Chondrocyte (in vitro differentiated cells): ENCODE data around the gene ADRA2C. TPM values are rescaled to one million over a fixed set of nuclear protein-coding genes. Genes with fewer than 3 reads are reported as not detected.
A peak's percentile ranks its signal among the peaks of the same experiment; 100 is the strongest.

Experiments used
- DNase-seq: peaks from one replicate; pipeline ENCODE4 v3.0.0; 2021; ENCODE audit warnings: mixed read lengths, low spot score
- H3K27ac Mint-ChIP-seq: one replicate; pipeline ENCODE4 v1.8.0; 2021; ENCODE audit warnings: mild to moderate bottlenecking, moderate library complexity, mixed read lengths; ENCODE audit not compliant: unreplicated experiment
- H3K27me3 Mint-ChIP-seq: 2 replicates; pipeline ENCODE4 v1.8.0; 2021; ENCODE audit warnings: low read depth, mixed read lengths
- H3K36me3 Mint-ChIP-seq: 2 replicates; pipeline ENCODE4 v1.8.0; 2021; ENCODE audit warnings: low read depth, mixed read lengths
- H3K4me1 Mint-ChIP-seq: 2 replicates; pipeline ENCODE4 v1.8.0; 2021; ENCODE audit warnings: low read depth, mild to moderate bottlenecking, mixed read lengths
- H3K4me3 Mint-ChIP-seq: one replicate; pipeline ENCODE4 v1.8.0; 2021; ENCODE audit warnings: mild to moderate bottlenecking, moderate library complexity, mixed read lengths; ENCODE audit not compliant: unreplicated experiment
- H3K9me3 Mint-ChIP-seq: 2 replicates; pipeline ENCODE4 v1.8.0; 2021; ENCODE audit warnings: low read depth, mixed read lengths
- total RNA-seq: library from RNA; stranded (reverse); gene quantifications from 3 replicates; pipeline ENCODE4 v1.2.1, GENCODE V29; 2021
- TF ChIP-seq, protein P1 (sequence below): fragments of 200-600 bp; sonication (generic); IDR thresholded peaks from 2 replicates; pipeline ENCODE4 v1.5.0; 2021; ENCODE audit warnings: antibody characterized with exemption, mild to moderate bottlenecking, moderate library complexity

Gene ADRA2C
- total RNA-seq, 1 donor from 2014 or later: 1.6 TPM

DNA sequence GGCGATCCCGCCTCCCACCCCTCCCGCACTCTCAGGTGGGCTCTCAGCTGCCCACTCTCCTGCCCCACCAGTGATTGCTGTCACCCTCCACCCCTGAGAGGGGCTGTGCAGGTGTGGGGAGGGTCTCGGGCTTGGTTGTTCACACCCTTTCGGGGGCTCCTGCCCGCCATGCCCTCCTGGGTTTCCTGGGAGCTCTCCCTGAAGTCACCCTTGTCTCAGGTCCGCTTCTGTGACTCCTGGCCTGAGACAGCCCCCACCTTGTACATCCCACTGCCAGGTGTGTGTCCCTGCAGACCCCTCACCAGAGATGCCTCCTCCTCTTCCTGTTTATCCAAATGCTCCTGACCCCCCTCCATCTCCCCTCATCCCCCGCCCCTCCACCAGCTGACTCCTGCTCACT lies 37.8 kb downstream of the ADRA2C start:
- H3K27me3 Mint-ChIP-seq: peaks cover 45% of the 10 kb centered on the region
- TF ChIP-seq, protein P1, sequence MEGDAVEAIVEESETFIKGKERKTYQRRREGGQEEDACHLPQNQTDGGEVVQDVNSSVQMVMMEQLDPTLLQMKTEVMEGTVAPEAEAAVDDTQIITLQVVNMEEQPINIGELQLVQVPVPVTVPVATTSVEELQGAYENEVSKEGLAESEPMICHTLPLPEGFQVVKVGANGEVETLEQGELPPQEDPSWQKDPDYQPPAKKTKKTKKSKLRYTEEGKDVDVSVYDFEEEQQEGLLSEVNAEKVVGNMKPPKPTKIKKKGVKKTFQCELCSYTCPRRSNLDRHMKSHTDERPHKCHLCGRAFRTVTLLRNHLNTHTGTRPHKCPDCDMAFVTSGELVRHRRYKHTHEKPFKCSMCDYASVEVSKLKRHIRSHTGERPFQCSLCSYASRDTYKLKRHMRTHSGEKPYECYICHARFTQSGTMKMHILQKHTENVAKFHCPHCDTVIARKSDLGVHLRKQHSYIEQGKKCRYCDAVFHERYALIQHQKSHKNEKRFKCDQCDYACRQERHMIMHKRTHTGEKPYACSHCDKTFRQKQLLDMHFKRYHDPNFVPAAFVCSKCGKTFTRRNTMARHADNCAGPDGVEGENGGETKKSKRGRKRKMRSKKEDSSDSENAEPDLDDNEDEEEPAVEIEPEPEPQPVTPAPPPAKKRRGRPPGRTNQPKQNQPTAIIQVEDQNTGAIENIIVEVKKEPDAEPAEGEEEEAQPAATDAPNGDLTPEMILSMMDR: no peak
- no peak overlapping the region for H3K27ac Mint-ChIP-seq
- peak; percentile 65 for DNase-seq
- no peaks in the 10 kb centered on the region for H3K9me3 Mint-ChIP-seq
- H3K4me3 Mint-ChIP-seq: no peak overlapping the region
- H3K36me3 Mint-ChIP-seq: no peaks in the 10 kb centered on the region
- H3K4me1 Mint-ChIP-seq: no peaks in the 10 kb centered on the region

DNA sequence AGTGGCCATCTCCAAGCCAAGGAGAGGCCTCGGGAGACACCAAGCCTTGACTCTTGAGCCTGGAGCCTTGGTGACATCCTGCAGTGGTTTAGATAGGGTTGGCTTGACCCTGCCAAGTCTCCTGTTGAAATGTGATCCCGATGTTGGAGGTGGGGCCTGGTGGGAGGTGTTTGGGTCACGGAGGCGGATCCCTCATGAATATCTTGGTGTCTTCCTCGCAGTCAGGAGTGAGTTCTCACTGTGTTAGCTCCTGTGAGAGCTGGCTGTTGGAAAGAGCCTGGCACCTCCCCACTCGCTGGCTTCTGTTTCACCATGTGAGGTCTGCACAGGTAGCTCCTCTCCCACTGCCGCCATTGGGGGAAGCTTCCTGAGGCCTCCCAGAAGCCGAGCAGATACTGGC lies 38.8 kb downstream of the ADRA2C start:
- no peaks in the 10 kb centered on the region for H3K4me1 Mint-ChIP-seq

GRCh38 chr4:3805731-3806130 lies 39.5 kb downstream of the ADRA2C start:
- peaks cover 41% of the 10 kb centered on the region for H3K27me3 Mint-ChIP-seq
- H3K27ac Mint-ChIP-seq: no peak overlapping the region
- TF ChIP-seq, protein P1: no peak
- no peaks in the 10 kb centered on the region for H3K9me3 Mint-ChIP-seq
- H3K36me3 Mint-ChIP-seq: no peaks in the 10 kb centered on the region
- no peak overlapping the region for H3K4me3 Mint-ChIP-seq
- H3K4me1 Mint-ChIP-seq: no peaks in the 10 kb centered on the region
- DNase-seq: peak; percentile 92

More for the DNA sequence above, 38.8 kb downstream of the ADRA2C start:
- peak; percentile 54 for DNase-seq
- Mint-ChIP-seq H3K4me3 (no peak overlapping the region), H3K9me3 (no peaks in the 10 kb centered on the region), H3K36me3 (no peaks in the 10 kb centered on the region), H3K27ac (no peak overlapping the region), H3K27me3 (peaks cover 45% of the 10 kb centered on the region)
- TF ChIP-seq, protein P1: no peak

- Mint-ChIP-seq H3K4me3 (no peak overlapping the region), H3K4me1 (no peaks in the 10 kb centered on the region), H3K27me3 (peaks cover 33% of the 10 kb centered on the region), H3K27ac (no peak overlapping the region), H3K36me3 (no peaks in the 10 kb centered on the region), H3K9me3 (no peaks in the 10 kb centered on the region)
- DNase-seq: no peak
- TF ChIP-seq, protein P1: no peak
These were observed 41.1 kb downstream of the ADRA2C start for GRCh38 chr4:3807311-3807710.

DNA sequence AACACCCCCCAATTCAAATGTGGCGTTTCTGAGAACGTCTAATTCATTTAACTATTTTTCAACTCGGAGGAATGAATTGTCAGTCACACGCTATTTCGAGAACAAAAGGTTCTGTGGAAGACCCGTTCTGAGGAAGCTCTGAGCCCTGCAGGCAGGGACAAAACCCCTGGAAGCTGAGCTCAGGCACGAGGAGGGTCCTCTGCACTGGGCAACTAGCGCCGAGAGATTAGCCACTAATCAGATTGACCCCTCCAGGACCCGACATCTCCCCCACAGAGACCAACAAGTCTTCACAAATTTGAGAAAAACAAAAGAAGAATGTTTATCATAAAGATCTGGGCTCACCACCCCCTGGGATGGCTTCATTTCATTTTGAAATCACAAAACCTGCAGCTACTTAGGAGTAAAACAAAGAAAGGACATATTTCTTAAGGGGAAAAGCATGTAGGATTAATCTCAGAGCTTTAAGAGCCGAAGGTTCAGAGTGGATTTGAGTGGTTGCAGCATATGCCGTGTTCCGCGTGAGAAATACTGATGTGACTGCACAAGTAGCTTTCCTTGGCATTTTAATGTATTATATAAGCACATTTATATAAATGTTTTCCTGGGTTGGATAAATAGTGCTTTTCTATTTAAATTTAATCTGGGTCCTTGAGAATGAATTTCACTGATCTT lies 41.8 kb downstream of the ADRA2C start:
- Mint-ChIP-seq H3K27me3 (peaks cover 33% of the 10 kb centered on the region), H3K4me1 (no peaks in the 10 kb centered on the region), H3K4me3 (no peak overlapping the region), H3K9me3 (no peaks in the 10 kb centered on the region), H3K27ac (no peak overlapping the region), H3K36me3 (no peaks in the 10 kb centered on the region)
- peak; percentile 42 for DNase-seq
- TF ChIP-seq, protein P1: no peak
